PC-9 (cell line): ENCODE measurements around the gene STAG3. TPM values are rescaled to one million over a fixed set of nuclear protein-coding genes. Genes with fewer than 3 reads are reported as not detected.

Experiments
- BruUV-seq: library from RNA; stranded (reverse); fragments of 400-500 nt; replicated peaks from 2 replicates; lab custom pipeline; 2021; lab: Mats Ljungman, UMichigan
- CTCF ChIA-PET: fragments of 300-600 bp; sonication (Branson Sonifier 250); formaldehyde crosslinking; loops from one replicate; lab custom pipeline; 2022; ENCODE audit warnings: antibody characterized with exemption; lab: Charles Lee
- POLR2A ChIA-PET: fragments of 300-600 bp; sonication (Branson Sonifier 250); formaldehyde crosslinking; loops from one replicate; lab custom pipeline; 2022; ENCODE audit warnings: antibody characterized with exemption; ENCODE audit not compliant: unreplicated experiment; lab: Charles Lee
- DNase-seq, 2 experiments: peaks; one replicate each; pipeline versions ENCODE4 v3.0.0 to v3.0.0-alpha.2; 2015 to 2022; ENCODE audit warnings: mixed read lengths in 1 of 2
- H2AFZ ChIP-seq: fragments of 200-600 bp; sonication (generic); 2 replicates; pipeline ENCODE4 v1.8.1; 2017; ENCODE audit warnings: antibody characterized with exemption
- H3F3A ChIP-seq: fragments of 200-600 bp; sonication (generic); 2 replicates; pipeline ENCODE4 v1.8.1; 2017; ENCODE audit warnings: antibody characterized with exemption, mild to moderate bottlenecking, low read depth; ENCODE audit not compliant: insufficient read depth
- H3K27ac ChIP-seq: fragments of 200-600 bp; sonication (generic); 2 replicates; pipeline ENCODE4 v1.6.1; 2016; ENCODE audit warnings: mixed run types
- H3K27me3 ChIP-seq: fragments of 200-600 bp; sonication (generic); 2 replicates; pipeline ENCODE4 v1.6.1; 2016; ENCODE audit warnings: low read depth, mixed run types; ENCODE audit not compliant: insufficient read depth
- H3K36me3 ChIP-seq: fragments of 200-600 bp; sonication (generic); 2 replicates; pipeline ENCODE4 v1.6.1; 2016; ENCODE audit warnings: low read depth, mixed run types
- H3K4me1 ChIP-seq: fragments of 200-600 bp; sonication (generic); replicated peaks from 2 replicates; pipeline ENCODE4 v1.6.1; 2016; ENCODE audit warnings: mixed run types; ENCODE audit not compliant: insufficient read depth
- H3K4me2 ChIP-seq: fragments of 200-600 bp; sonication (generic); 2 replicates; pipeline ENCODE4 v1.6.1; 2017; ENCODE audit warnings: mixed run types
- H3K4me3 ChIP-seq: fragments of 200-600 bp; sonication (generic); 2 replicates; pipeline ENCODE4 v1.6.1; 2016; ENCODE audit warnings: mixed run types
- H3K79me2 ChIP-seq: fragments of 200-600 bp; sonication (generic); 2 replicates; pipeline ENCODE4 v1.6.1; 2017; ENCODE audit warnings: low read depth, mixed run types
- H3K9me2 ChIP-seq: fragments of 200-600 bp; sonication (generic); 2 replicates; pipeline ENCODE4 v1.8.1; 2017; ENCODE audit warnings: mild to moderate bottlenecking; ENCODE audit not compliant: insufficient read depth
- H3K9me3 ChIP-seq: fragments of 200-600 bp; sonication (generic); 2 replicates; pipeline ENCODE4 v1.8.1; 2016; ENCODE audit warnings: low read depth; ENCODE audit not compliant: insufficient read depth
- H4K20me1 ChIP-seq: fragments of 200-600 bp; sonication (generic); 2 replicates; pipeline ENCODE4 v1.8.1; 2017; ENCODE audit not compliant: insufficient read depth
- EZH2 ChIP-seq: fragments of 200-600 bp; sonication (generic); IDR thresholded peaks from 2 replicates; pipeline ENCODE4 v1.8.0; 2017; ENCODE audit warnings: antibody characterized with exemption, low read depth
- intact Hi-C: fragments of 100-400 bp; cut with micrococcal nuclease; formaldehyde crosslinking; loops from one replicate; pipeline ENCODE4 v1.10.0; 2022; ENCODE audit not compliant: unreplicated experiment
- total RNA-seq: library from RNA; stranded (reverse); gene quantifications from 2 replicates; pipeline ENCODE4 v1.2.3, GENCODE V29; 2021
- TF ChIP-seq, protein P1 (sequence below): fragments of 200-600 bp; sonication (generic); conservative IDR thresholded peaks from 2 replicates; pipeline ENCODE4 v1.6.1; 2017; ENCODE audit warnings: mixed run types, antibody characterized with exemption, mild to moderate bottlenecking, moderate library complexity

STAG3 gene
- total RNA-seq, 1 experiment from 2014 or later, result 0.83 TPM

DNA sequence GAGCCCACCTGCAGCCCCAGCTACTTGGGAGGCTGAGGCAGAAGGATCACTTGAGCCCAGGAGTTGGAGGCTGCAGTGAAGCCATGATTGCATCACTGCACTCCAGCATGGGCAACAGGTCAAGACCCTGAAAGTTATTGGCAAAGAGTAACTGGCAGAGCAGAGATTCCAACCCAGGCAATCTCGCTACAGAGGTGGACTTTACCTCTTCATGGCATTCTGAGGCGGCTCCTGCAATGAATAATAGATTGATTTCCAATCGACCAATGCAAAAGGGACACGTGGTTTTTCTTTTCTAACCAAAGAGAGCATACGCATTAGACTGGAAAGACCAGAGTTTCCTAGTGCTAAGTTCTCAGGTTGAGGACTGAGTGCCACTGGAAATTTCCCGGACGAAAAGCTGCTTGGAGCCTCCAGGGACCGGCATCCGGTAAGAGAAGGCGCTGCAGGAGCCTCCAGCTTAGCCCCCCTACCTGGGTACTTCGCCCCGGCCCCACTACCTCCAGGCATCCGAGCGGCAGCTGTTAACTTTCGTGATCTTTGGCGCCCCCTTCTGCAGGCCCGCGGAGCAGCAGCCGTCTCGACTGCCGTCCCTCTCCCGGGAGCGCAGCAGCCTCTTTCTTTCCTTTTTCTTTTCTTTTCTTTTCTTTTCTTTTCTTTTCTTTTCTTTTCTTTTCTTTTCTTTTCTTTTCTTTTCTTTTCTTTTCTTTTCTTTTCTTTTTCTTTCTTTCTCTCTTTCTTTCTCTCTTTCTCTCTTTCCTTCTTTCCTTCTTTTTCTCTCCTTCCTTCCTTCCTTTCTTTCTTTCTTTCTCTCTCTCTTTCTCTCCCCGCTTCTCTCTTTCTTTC, 46.9 kb upstream of the STAG3 start:
- no peak overlapping the region; the same call in 1 of the 2 replicates for H3K4me3 ChIP-seq
- POLR2A ChIA-PET, result interaction anchor here (0.5 to 0.8 kb wide), 4 partner anchors 19 to 325 kb away, joined by 3 to 10 read pairs (median 6); no protein-coding TSS in a partner anchor

GRCh38 chr7:100132126-100132525, 45.6 kb upstream of the STAG3 start:
- no peak overlapping the region for H3K27ac ChIP-seq
- intact Hi-C loops, result loop anchor here (1.0 to 10.0 kb wide), 4 partner anchors 83 to 723 kb away; partner anchors contain the start of gene SLC12A9
- no peak overlapping the region for H3K4me3 ChIP-seq
- H3K9me3 ChIP-seq, result no peaks in the 10 kb centered on the region
- no TSS peak for BruUV-seq
- no peaks in the 10 kb centered on the region for H3K27me3 ChIP-seq
- no peaks in the 10 kb centered on the region for H3K36me3 ChIP-seq
- H4K20me1 ChIP-seq, result no peaks in the 10 kb centered on the region
- no peak for DNase-seq
- H3F3A ChIP-seq, result peaks cover 30% of the 10 kb centered on the region
- TF ChIP-seq EZH2, result no peak
- TF ChIP-seq, protein P1, sequence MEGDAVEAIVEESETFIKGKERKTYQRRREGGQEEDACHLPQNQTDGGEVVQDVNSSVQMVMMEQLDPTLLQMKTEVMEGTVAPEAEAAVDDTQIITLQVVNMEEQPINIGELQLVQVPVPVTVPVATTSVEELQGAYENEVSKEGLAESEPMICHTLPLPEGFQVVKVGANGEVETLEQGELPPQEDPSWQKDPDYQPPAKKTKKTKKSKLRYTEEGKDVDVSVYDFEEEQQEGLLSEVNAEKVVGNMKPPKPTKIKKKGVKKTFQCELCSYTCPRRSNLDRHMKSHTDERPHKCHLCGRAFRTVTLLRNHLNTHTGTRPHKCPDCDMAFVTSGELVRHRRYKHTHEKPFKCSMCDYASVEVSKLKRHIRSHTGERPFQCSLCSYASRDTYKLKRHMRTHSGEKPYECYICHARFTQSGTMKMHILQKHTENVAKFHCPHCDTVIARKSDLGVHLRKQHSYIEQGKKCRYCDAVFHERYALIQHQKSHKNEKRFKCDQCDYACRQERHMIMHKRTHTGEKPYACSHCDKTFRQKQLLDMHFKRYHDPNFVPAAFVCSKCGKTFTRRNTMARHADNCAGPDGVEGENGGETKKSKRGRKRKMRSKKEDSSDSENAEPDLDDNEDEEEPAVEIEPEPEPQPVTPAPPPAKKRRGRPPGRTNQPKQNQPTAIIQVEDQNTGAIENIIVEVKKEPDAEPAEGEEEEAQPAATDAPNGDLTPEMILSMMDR, result no peak
- H3K4me2 ChIP-seq, result no peak overlapping the region
- H3K4me1 ChIP-seq, result peaks cover 12% of the 10 kb centered on the region; the same call in 1 of the 2 replicates
- no peak overlapping the region for H2AFZ ChIP-seq
- ChIA-PET POLR2A (interaction anchor here (1.1 kb wide), 1 partner anchor 17 kb away, joined by 6 read pairs; the partner anchor contains the start of gene LAMTOR4), CTCF (interaction anchor here (0.6 to 1.4 kb wide), 5 partner anchors 50 to 321 kb away, joined by 4 to 9 read pairs (median 5); no protein-coding TSS in a partner anchor)
- H3K79me2 ChIP-seq, result no peaks in the 10 kb centered on the region
- H3K9me2 ChIP-seq, result no peaks in the 10 kb centered on the region

More for the DNA sequence above, 46.9 kb upstream of the STAG3 start:
- TF ChIP-seq EZH2, result no peak
- TF ChIP-seq, protein P1, result peak; percentile 89
- Histone ChIP-seq H3K4me2 (peak overlapping the region; percentile 57), H3K4me1 (peaks cover 12% of the 10 kb centered on the region; the same call in 1 of the 2 replicates), H3K79me2 (peaks cover 6% of the 10 kb centered on the region; the same call in 1 of the 2 replicates), H4K20me1 (no peaks in the 10 kb centered on the region), H2AFZ (peak overlapping the region; percentile 71; the same call in 1 of the 2 replicates), H3K9me2 (no peaks in the 10 kb centered on the region), H3K27me3 (no peaks in the 10 kb centered on the region), H3K36me3 (no peaks in the 10 kb centered on the region), H3K27ac (peak overlapping the region; percentile 46), H3K9me3 (no peaks in the 10 kb centered on the region), H3F3A (peaks cover 30% of the 10 kb centered on the region)
- intact Hi-C loops, result loop anchor here (1.0 to 10.0 kb wide), 5 partner anchors 50 to 724 kb away; partner anchors contain the start of genes SLC12A9 and ZNF3
- BruUV-seq, result no TSS peak
- CTCF ChIA-PET, result interaction anchor here (0.6 to 1.1 kb wide), 5 partner anchors 22 to 137 kb away, joined by 3 to 10 read pairs (median 4); partner anchors contain the start of gene AP4M1
- DNase-seq, result peak; percentile 39 to 86

DNA sequence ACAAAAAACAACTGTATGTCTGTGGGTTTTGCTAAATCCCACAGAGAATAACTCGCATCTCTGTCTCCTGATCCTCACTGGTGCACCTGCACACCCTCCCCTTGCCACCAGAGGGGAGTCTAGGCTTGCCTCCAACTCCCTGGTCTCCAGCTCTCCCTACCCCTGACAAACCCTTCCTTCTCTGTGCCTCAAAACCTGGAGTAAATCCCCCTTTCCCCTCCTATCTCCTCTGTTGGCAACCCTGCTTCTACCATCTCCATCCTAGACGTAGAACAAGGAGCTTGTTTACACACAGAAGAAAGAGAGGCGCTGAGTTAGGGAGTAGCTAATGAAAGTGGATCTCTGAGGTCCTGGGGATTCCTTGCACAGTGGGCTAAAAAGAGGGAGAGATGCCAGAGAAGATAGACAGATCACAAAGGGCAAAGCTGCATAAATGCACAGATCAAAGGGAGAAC, 45.0 kb upstream of the STAG3 start:
- H3K27me3 ChIP-seq, result no peaks in the 10 kb centered on the region
- H3F3A ChIP-seq, result peaks cover 36% of the 10 kb centered on the region
- ChIA-PET POLR2A (interaction anchor here (1.1 kb wide), 1 partner anchor 16 kb away, joined by 6 read pairs; the partner anchor contains the start of gene LAMTOR4), CTCF (interaction anchor here (0.6 to 1.4 kb wide), 6 partner anchors 12 to 320 kb away, joined by 3 to 9 read pairs (median 5); no protein-coding TSS in a partner anchor)
- DNase-seq, result peak; percentile 49 to 74
- TF ChIP-seq EZH2, result no peak
- TF ChIP-seq, protein P1, result peak; percentile 89
- H3K4me2 ChIP-seq, result no peak overlapping the region
- no peak overlapping the region for H3K27ac ChIP-seq
- H3K9me2 ChIP-seq, result no peaks in the 10 kb centered on the region
- no peaks in the 10 kb centered on the region for H3K9me3 ChIP-seq
- no peaks in the 10 kb centered on the region for H3K79me2 ChIP-seq
- H3K36me3 ChIP-seq, result no peaks in the 10 kb centered on the region
- BruUV-seq, result no TSS peak
- no peak overlapping the region for H2AFZ ChIP-seq
- intact Hi-C loops, result loop anchor here (1.0 to 10.0 kb wide), 4 partner anchors 82 to 722 kb away; partner anchors contain the start of gene SLC12A9
- H3K4me3 ChIP-seq, result no peak overlapping the region
- H4K20me1 ChIP-seq, result no peaks in the 10 kb centered on the region
- H3K4me1 ChIP-seq, result peaks cover 17% of the 10 kb centered on the region
